ENCODE results near the gene MAD1L1.
A peak's percentile ranks its signal among the peaks of the same experiment; 100 is the strongest.

MAD1L1 gene

GRCh38 chr7:1965579-1966294 lies 267.0 kb downstream of the MAD1L1 start:
- Histone ChIP-seq H3K27ac (ENCODE audit: insufficient read depth in 1 of 2, low read depth in 1 of 2, low read length in 2 of 2, poor library complexity in 1 of 2, severe bottlenecking in 2 of 2) (no peak overlapping the region), H3K36me3 (ENCODE audit: control insufficient read depth in 4 of 4, insufficient read depth in 4 of 4, low read length in 3 of 4) (peaks cover 0 to 29% (median 17%) of the 10 kb centered on the region in 4 experiments), H3K4me1 (ENCODE audit: control extremely low read depth in 1 of 4, control insufficient read depth in 4 of 4, insufficient read depth in 4 of 4, low read length in 3 of 4) (peaks cover 0 to 9% (median 2%) of the 10 kb centered on the region in 4 experiments), H3K9me3 (ENCODE audit: control extremely low read depth in 1 of 5, control insufficient read depth in 4 of 5, insufficient read depth in 2 of 5, low read depth in 1 of 5, low read length in 4 of 5) (peaks cover 0 to 10% (median 7%) of the 10 kb centered on the region in 5 experiments), H3K4me3 (ENCODE audit: control insufficient read depth in 1 of 7, extremely low read depth in 1 of 7, insufficient read depth in 4 of 7, low read depth in 2 of 7, low read length in 6 of 7) (no peak overlapping the region), H3K27me3 (replicated peaks in 2 of 5; ENCODE audit: control insufficient read depth in 4 of 5, insufficient read depth in 5 of 5, low read length in 4 of 5) (no peaks in the 10 kb centered on the region)
- POLR2A ChIA-PET = no interaction called here
- WGBS (ENCODE audit: insufficient coverage) = 98% methylated on average over 26 of the region's 26 CpGs
- CTCF ChIA-PET = interaction anchor here (1.5 kb wide), 1 partner anchor 11 kb away, joined by 3 read pairs; no protein-coding TSS in a partner anchor
- no peak for DNase-seq

GRCh38 chr7:1964913-1965578 lies 267.7 kb downstream of the MAD1L1 start:
- ChIA-PET CTCF (interaction anchor here (0.7 to 1.5 kb wide), 2 partner anchors 12 to 109 kb away, joined by 3 read pairs; no protein-coding TSS in a partner anchor), POLR2A (no interaction called here)
- Histone ChIP-seq H3K36me3 (ENCODE audit: control insufficient read depth in 4 of 4, insufficient read depth in 4 of 4, low read length in 3 of 4) (peaks cover 0 to 29% (median 17%) of the 10 kb centered on the region in 4 experiments), H3K27me3 (replicated peaks in 2 of 5; ENCODE audit: control insufficient read depth in 4 of 5, insufficient read depth in 5 of 5, low read length in 4 of 5) (no peaks in the 10 kb centered on the region), H3K4me3 (ENCODE audit: control insufficient read depth in 1 of 7, extremely low read depth in 1 of 7, insufficient read depth in 4 of 7, low read depth in 2 of 7, low read length in 6 of 7) (no peak overlapping the region), H3K9me3 (ENCODE audit: control extremely low read depth in 1 of 5, control insufficient read depth in 4 of 5, insufficient read depth in 2 of 5, low read depth in 1 of 5, low read length in 4 of 5) (peaks cover 0 to 10% (median 7%) of the 10 kb centered on the region in 5 experiments), H3K27ac (ENCODE audit: insufficient read depth in 1 of 2, low read depth in 1 of 2, low read length in 2 of 2, poor library complexity in 1 of 2, severe bottlenecking in 2 of 2) (no peak overlapping the region), H3K4me1 (ENCODE audit: control extremely low read depth in 1 of 4, control insufficient read depth in 4 of 4, insufficient read depth in 4 of 4, low read length in 3 of 4) (peaks cover 0 to 9% (median 2%) of the 10 kb centered on the region in 4 experiments)
- 99% methylated on average over 24 of the region's 25 CpGs for WGBS (ENCODE audit: insufficient coverage)
- DNase-seq = no peak

GRCh38 chr7:1964211-1964912 lies 268.4 kb downstream of the MAD1L1 start:
- Histone ChIP-seq H3K36me3 (ENCODE audit: control insufficient read depth in 4 of 4, insufficient read depth in 4 of 4, low read length in 3 of 4) (peaks cover 0 to 29% (median 17%) of the 10 kb centered on the region in 4 experiments), H3K9me3 (ENCODE audit: control extremely low read depth in 1 of 5, control insufficient read depth in 4 of 5, insufficient read depth in 2 of 5, low read depth in 1 of 5, low read length in 4 of 5) (peaks cover 0 to 10% (median 7%) of the 10 kb centered on the region in 5 experiments), H3K4me3 (ENCODE audit: control insufficient read depth in 1 of 7, extremely low read depth in 1 of 7, insufficient read depth in 4 of 7, low read depth in 2 of 7, low read length in 6 of 7) (no peak overlapping the region), H3K27ac (ENCODE audit: insufficient read depth in 1 of 2, low read depth in 1 of 2, low read length in 2 of 2, poor library complexity in 1 of 2, severe bottlenecking in 2 of 2) (no peak overlapping the region), H3K4me1 (ENCODE audit: control extremely low read depth in 1 of 4, control insufficient read depth in 4 of 4, insufficient read depth in 4 of 4, low read length in 3 of 4) (peaks cover 0 to 2% (median 0%) of the 10 kb centered on the region in 4 experiments), H3K27me3 (replicated peaks in 2 of 5; ENCODE audit: control insufficient read depth in 4 of 5, insufficient read depth in 5 of 5, low read length in 4 of 5) (no peaks in the 10 kb centered on the region)
- no peak for DNase-seq
- POLR2A ChIA-PET = no interaction called here
- 98% methylated on average over 23 of the region's 25 CpGs for WGBS (ENCODE audit: insufficient coverage)
- CTCF ChIA-PET = interaction anchor here (0.7 to 1.5 kb wide), 2 partner anchors 12 to 108 kb away, joined by 3 read pairs; no protein-coding TSS in a partner anchor

- 98% methylated on average over 14 of the region's 15 CpGs for whole genome bisulfite sequencing (ENCODE audit: insufficient coverage)
- Histone ChIP-seq H3K36me3 (ENCODE audit: control insufficient read depth in 4 of 4, insufficient read depth in 4 of 4, low read length in 3 of 4) (peaks cover 0 to 29% (median 17%) of the 10 kb centered on the region in 4 experiments), H3K9me3 (ENCODE audit: control extremely low read depth in 1 of 5, control insufficient read depth in 4 of 5, insufficient read depth in 2 of 5, low read depth in 1 of 5, low read length in 4 of 5) (peaks cover 0 to 10% (median 7%) of the 10 kb centered on the region in 5 experiments), H3K27me3 (replicated peaks in 2 of 5; ENCODE audit: control insufficient read depth in 4 of 5, insufficient read depth in 5 of 5, low read length in 4 of 5) (no peaks in the 10 kb centered on the region), H3K4me3 (ENCODE audit: control insufficient read depth in 1 of 7, extremely low read depth in 1 of 7, insufficient read depth in 4 of 7, low read depth in 2 of 7, low read length in 6 of 7) (no peak overlapping the region), H3K27ac (ENCODE audit: insufficient read depth in 1 of 2, low read depth in 1 of 2, low read length in 2 of 2, poor library complexity in 1 of 2, severe bottlenecking in 2 of 2) (no peak overlapping the region), H3K4me1 (ENCODE audit: control extremely low read depth in 1 of 4, control insufficient read depth in 4 of 4, insufficient read depth in 4 of 4, low read length in 3 of 4) (no peaks in the 10 kb centered on the region)
- POLR2A ChIA-PET = no interaction called here
- DNase-seq = no peak
- CTCF ChIA-PET = no interaction called here
Measured at GRCh38 chr7:1963575-1963974, 269.2 kb downstream of the MAD1L1 start.

- Histone ChIP-seq H3K9me3 (ENCODE audit: control extremely low read depth in 1 of 5, control insufficient read depth in 4 of 5, insufficient read depth in 2 of 5, low read depth in 1 of 5, low read length in 4 of 5) (peaks cover 0 to 10% (median 8%) of the 10 kb centered on the region in 5 experiments), H3K27me3 (replicated peaks in 2 of 5; ENCODE audit: control insufficient read depth in 4 of 5, insufficient read depth in 5 of 5, low read length in 4 of 5) (no peaks in the 10 kb centered on the region), H3K4me3 (ENCODE audit: control insufficient read depth in 1 of 7, extremely low read depth in 1 of 7, insufficient read depth in 4 of 7, low read depth in 2 of 7, low read length in 6 of 7) (no peak overlapping the region), H3K36me3 (ENCODE audit: control insufficient read depth in 4 of 4, insufficient read depth in 4 of 4, low read length in 3 of 4) (peaks cover 0 to 26% (median 13%) of the 10 kb centered on the region in 4 experiments), H3K4me1 (ENCODE audit: control extremely low read depth in 1 of 4, control insufficient read depth in 4 of 4, insufficient read depth in 4 of 4, low read length in 3 of 4) (no peaks in the 10 kb centered on the region), H3K27ac (ENCODE audit: insufficient read depth in 1 of 2, low read depth in 1 of 2, low read length in 2 of 2, poor library complexity in 1 of 2, severe bottlenecking in 2 of 2) (no peak overlapping the region)
- ChIA-PET POLR2A (no interaction called here), CTCF (no interaction called here)
- DNase-seq = peak; percentile 64 to 87 (median 80)
- whole genome bisulfite sequencing (ENCODE audit: insufficient coverage) = 71% methylated on average over 9 of the region's 15 CpGs
Measured at GRCh38 chr7:1961701-1962276, 271.0 kb downstream of the MAD1L1 start.

- H3K9me3 ChIP-seq (ENCODE audit: control extremely low read depth in 1 of 5, control insufficient read depth in 4 of 5, insufficient read depth in 2 of 5, low read depth in 1 of 5, low read length in 4 of 5) = peaks cover 0 to 10% (median 8%) of the 10 kb centered on the region in 5 experiments
- H3K4me3 ChIP-seq (ENCODE audit: control insufficient read depth in 1 of 7, extremely low read depth in 1 of 7, insufficient read depth in 4 of 7, low read depth in 2 of 7, low read length in 6 of 7) = no peak overlapping the region
- H3K27me3 ChIP-seq (replicated peaks in 2 of 5; ENCODE audit: control insufficient read depth in 4 of 5, insufficient read depth in 5 of 5, low read length in 4 of 5) = no peaks in the 10 kb centered on the region
- ChIA-PET CTCF (no interaction called here), POLR2A (no interaction called here)
- 97% methylated on average over 10 of the region's 13 CpGs for WGBS (ENCODE audit: insufficient coverage)
- peaks cover 2 to 27% (median 13%) of the 10 kb centered on the region in 4 experiments for H3K36me3 ChIP-seq (ENCODE audit: control insufficient read depth in 4 of 4, insufficient read depth in 4 of 4, low read length in 3 of 4)
- H3K27ac ChIP-seq (ENCODE audit: insufficient read depth in 1 of 2, low read depth in 1 of 2, low read length in 2 of 2, poor library complexity in 1 of 2, severe bottlenecking in 2 of 2) = no peak overlapping the region
- H3K4me1 ChIP-seq (ENCODE audit: control extremely low read depth in 1 of 4, control insufficient read depth in 4 of 4, insufficient read depth in 4 of 4, low read length in 3 of 4) = no peaks in the 10 kb centered on the region
- DNase-seq = no peak
Measured at GRCh38 chr7:1959305-1959704, 273.4 kb downstream of the MAD1L1 start.

Data from common myeloid progenitor, CD34-positive (primary cell).